MCF 10A (cell line): ENCODE data around the gene NRL. TPM values are rescaled to one million over a fixed set of nuclear protein-coding genes. Genes with fewer than 3 reads are reported as not detected.

Experiments
- BruUV-seq: library from RNA; stranded (reverse); fragments of 400-500 nt; replicated peaks from 2 replicates; lab custom pipeline; 2021; lab: Mats Ljungman, UMichigan
- CTCF ChIA-PET: fragments of 300-600 bp; sonication (Branson Sonifier 250); formaldehyde crosslinking; extraction: SDS; loops from one replicate; lab custom pipeline; 2021; ENCODE audit warnings: antibody characterized with exemption, inconsistent platforms; lab: Yijun Ruan, JAX
- POLR2A ChIA-PET: fragments of 300-600, 350-650 bp; sonication (Branson Sonifier 250); formaldehyde crosslinking; extraction: SDS; loops from one replicate; lab custom pipeline; 2020; ENCODE audit warnings: antibody characterized with exemption, inconsistent platforms; lab: Yijun Ruan, JAX
- DNase-seq: peaks from one replicate; pipeline ENCODE4 v3.0.0-alpha.2; 2018; ENCODE audit not compliant: unreplicated experiment
- H3K27ac Mint-ChIP-seq: one replicate; pipeline ENCODE4 v1.8.0; 2022; ENCODE audit warnings: mild to moderate bottlenecking, low read depth, mixed read lengths; ENCODE audit not compliant: unreplicated experiment
- H3K27me3 Mint-ChIP-seq: one replicate; pipeline ENCODE4 v1.8.0; 2022; ENCODE audit warnings: mixed read lengths; ENCODE audit not compliant: insufficient read depth, unreplicated experiment
- H3K36me3 Mint-ChIP-seq: one replicate; pipeline ENCODE4 v1.8.0; 2022; ENCODE audit warnings: mild to moderate bottlenecking, moderate library complexity, mixed read lengths; ENCODE audit not compliant: insufficient read depth, unreplicated experiment
- H3K4me1 Mint-ChIP-seq: one replicate; pipeline ENCODE4 v1.8.0; 2022; ENCODE audit warnings: mixed read lengths; ENCODE audit not compliant: insufficient read depth, unreplicated experiment
- H3K4me3 Mint-ChIP-seq: one replicate; pipeline ENCODE4 v1.8.0; 2022; ENCODE audit warnings: mild to moderate bottlenecking, moderate library complexity, mixed read lengths; ENCODE audit not compliant: unreplicated experiment
- H3K9me3 Mint-ChIP-seq: one replicate; pipeline ENCODE4 v1.8.0; 2022; ENCODE audit warnings: mixed read lengths; ENCODE audit not compliant: unreplicated experiment
- intact Hi-C: fragments of 100-400 bp; cut with micrococcal nuclease; formaldehyde crosslinking; loops from 2 replicates; pipeline ENCODE4 v1.14.1; 2022
- total RNA-seq: library from RNA; stranded (reverse); gene quantifications from 2 replicates; pipeline ENCODE4 v1.2.3, GENCODE V29; 2022
- TF ChIP-seq, protein P1 (sequence below): fragments of 200-600 bp; IDR thresholded peaks from one replicate; pipeline ENCODE4 v1.8.0; 2022; ENCODE audit warnings: antibody characterized with exemption, mild to moderate bottlenecking; ENCODE audit not compliant: unreplicated experiment

The NRL gene
- total RNA-seq, 1 experiment from 2014 or later: 2.1 TPM

DNA sequence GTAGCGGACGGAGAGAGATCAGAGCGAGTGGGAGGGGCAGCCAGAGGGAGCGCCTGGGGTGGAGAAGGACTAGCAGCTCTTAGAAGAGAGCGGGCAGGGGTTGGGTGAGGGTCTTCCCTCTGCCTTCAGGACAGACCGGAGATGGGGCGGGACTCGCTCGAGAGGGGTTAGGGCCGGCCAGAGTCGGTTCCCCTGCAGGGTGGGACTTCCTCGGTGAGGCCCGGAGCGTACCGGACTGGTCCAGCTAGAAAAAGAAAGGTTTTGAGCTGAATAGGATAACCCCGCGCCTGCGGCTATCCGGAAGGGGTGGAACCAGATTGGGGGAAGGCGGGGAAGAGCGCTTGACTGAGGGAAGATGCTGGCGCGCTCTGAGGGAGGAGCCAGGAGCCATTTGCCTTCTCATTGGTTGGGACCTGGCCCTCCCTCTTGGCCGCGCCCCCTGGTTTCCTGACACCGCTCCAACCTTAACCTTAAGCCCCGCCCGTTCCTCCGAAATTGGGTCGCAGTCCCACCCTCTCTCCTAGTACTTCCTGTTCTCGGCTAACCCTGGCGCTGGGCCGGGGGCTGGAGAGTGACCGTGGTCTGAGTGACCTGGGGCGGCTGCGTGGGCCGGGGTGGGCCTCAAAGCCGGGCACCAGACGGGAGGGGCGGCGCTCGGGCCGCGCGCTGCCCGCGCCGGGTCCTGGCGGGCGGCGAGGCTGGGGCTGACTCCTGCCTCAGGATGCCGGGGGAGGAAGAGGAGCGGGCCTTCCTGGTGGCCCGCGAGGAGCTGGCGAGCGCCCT, 32.4 kb upstream of the NRL start, which contains the start of gene RNF31:
RNF31 (plus strand) TSS at position 521 of the 783 bp plus-strand sequence; CDS start at position 722, 201 bp downstream.
- peak within 1 kb of the TSS; percentile 98 for H3K4me3 Mint-ChIP-seq
- ChIA-PET CTCF (interaction anchor here (0.6 to 10.3 kb wide), 9 partner anchors 10 to 1083 kb away, joined by 3 to 141 read pairs (median 4); partner anchors contain the start of genes DCAF11, IRF9 and NRL), POLR2A (interaction anchor here (0.6 to 5.7 kb wide), 22 partner anchors 9 to 1053 kb away, joined by 3 to 114 read pairs (median 8); partner anchors contain the start of genes ACIN1, BCL2L2, CHMP4A and DCAF11)
- H3K4me1 Mint-ChIP-seq: peaks cover under 1% of the 10 kb centered on the region
- intact Hi-C loops: loop anchor here (2.0 kb wide), 4 partner anchors 14 to 132 kb away; partner anchors contain the start of genes DCAF11, IRF9, NRL and PCK2
- peaks cover 41% of the 10 kb centered on the region for H3K36me3 Mint-ChIP-seq
- H3K27ac Mint-ChIP-seq: peak within 1 kb of the TSS; percentile 61
- no TSS peak for BruUV-seq
- H3K9me3 Mint-ChIP-seq: no peaks in the 10 kb centered on the region
- peak; percentile 99 for DNase-seq
- TF ChIP-seq, protein P1, sequence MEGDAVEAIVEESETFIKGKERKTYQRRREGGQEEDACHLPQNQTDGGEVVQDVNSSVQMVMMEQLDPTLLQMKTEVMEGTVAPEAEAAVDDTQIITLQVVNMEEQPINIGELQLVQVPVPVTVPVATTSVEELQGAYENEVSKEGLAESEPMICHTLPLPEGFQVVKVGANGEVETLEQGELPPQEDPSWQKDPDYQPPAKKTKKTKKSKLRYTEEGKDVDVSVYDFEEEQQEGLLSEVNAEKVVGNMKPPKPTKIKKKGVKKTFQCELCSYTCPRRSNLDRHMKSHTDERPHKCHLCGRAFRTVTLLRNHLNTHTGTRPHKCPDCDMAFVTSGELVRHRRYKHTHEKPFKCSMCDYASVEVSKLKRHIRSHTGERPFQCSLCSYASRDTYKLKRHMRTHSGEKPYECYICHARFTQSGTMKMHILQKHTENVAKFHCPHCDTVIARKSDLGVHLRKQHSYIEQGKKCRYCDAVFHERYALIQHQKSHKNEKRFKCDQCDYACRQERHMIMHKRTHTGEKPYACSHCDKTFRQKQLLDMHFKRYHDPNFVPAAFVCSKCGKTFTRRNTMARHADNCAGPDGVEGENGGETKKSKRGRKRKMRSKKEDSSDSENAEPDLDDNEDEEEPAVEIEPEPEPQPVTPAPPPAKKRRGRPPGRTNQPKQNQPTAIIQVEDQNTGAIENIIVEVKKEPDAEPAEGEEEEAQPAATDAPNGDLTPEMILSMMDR: no peak
- no peaks in the 10 kb centered on the region for H3K27me3 Mint-ChIP-seq

DNA sequence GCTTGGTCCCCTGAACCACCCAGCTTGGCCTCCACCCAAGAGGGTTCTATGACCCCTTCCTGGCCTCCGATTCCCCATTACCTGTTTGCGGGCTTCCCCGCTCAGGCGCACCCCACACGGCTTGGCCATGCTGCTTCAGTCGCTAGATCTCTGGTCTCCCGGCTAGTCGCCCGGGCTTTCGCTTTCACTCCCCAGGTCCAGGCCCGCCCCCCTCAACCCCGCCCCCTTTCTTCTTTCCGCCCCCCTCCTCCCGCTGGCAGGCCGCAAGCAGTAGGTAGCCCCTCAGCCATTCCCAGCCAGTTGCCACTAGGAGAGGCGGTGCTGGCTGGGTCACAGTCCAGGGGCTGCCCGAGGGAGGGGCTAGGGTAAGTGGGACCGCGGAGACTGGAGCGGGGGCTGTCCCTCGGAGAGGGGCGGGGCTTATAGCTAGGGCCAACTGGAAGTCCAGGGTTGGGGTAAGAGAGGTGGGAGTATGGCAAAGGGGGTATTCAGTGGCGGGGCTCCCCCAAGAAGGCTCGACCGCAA, 31.8 kb upstream of the NRL start, which contains the start of gene PSME2:
PSME2 (minus strand) TSS at position 158 of the 525 bp plus-strand sequence; CDS start at position 129, 29 bp downstream.
- peaks cover 5% of the 10 kb centered on the region for H3K4me1 Mint-ChIP-seq
- no TSS peak for BruUV-seq
- peak within 1 kb of the TSS; percentile 98 for H3K4me3 Mint-ChIP-seq
- no peaks in the 10 kb centered on the region for H3K9me3 Mint-ChIP-seq
- intact Hi-C loops: loop anchor here (2.0 kb wide), 4 partner anchors 14 to 132 kb away; partner anchors contain the start of genes DCAF11, IRF9, NRL and PCK2
- H3K27me3 Mint-ChIP-seq: no peaks in the 10 kb centered on the region
- TF ChIP-seq, protein P1: no peak
- ChIA-PET POLR2A (interaction anchor here (0.5 to 5.7 kb wide), 26 partner anchors 9 to 1052 kb away, joined by 3 to 114 read pairs (median 4); partner anchors contain the start of genes ACIN1, BCL2L2, CHMP4A and DCAF11), CTCF (interaction anchor here (0.5 to 10.3 kb wide), 12 partner anchors 9 to 1083 kb away, joined by 3 to 141 read pairs (median 4); partner anchors contain the start of genes DCAF11, IRF9, NRL and PCK2)
- peak within 1 kb of the TSS; percentile 61 for H3K27ac Mint-ChIP-seq
- H3K36me3 Mint-ChIP-seq: peaks cover 34% of the 10 kb centered on the region
- DNase-seq: peak; percentile 98

DNA sequence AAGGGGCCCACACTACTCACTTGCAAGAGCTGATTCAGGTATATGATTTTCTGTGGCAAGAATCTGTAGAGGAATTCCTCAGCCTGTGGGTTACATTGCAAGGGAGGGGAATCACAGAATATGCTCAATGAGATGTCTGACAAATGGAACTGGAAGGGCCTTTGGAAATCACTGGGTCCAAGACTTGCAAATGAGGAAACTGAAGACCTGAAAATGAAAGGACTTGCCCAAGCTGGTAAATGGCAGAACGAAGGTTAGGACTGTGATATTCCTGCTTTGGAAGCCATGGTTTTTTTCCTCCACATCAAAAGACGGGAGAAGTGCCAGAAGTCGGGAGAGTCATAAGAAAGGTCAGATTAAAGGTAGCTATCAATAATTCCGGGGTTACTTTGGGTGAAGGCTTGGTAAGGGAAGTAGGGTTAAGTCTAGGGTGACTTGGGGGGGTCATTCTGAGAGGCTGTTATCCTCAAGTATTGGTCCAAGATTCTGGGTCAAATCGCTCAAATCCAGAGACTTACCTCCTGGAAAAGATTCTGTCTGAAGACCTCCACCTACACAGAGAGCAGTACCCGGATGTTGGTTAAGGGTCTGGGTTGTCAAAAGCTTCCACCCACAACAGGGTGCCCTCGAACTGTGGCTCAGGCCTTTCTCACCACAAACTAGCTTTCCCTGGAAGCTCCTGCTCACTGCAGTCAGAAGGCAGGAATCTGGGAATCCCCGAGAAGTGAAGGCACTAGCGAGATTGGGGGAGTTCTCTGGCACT, 31.1 kb upstream of the NRL start:
- H3K9me3 Mint-ChIP-seq: no peaks in the 10 kb centered on the region
- peaks cover 5% of the 10 kb centered on the region for H3K4me1 Mint-ChIP-seq
- peak overlapping the region; percentile 98 for H3K4me3 Mint-ChIP-seq
- intact Hi-C loops: loop anchor here (2.0 kb wide), 4 partner anchors 15 to 131 kb away; partner anchors contain the start of genes DCAF11, IRF9, NRL and PCK2
- TF ChIP-seq, protein P1: no peak
- H3K27ac Mint-ChIP-seq: peak overlapping the region; percentile 61
- POLR2A ChIA-PET: interaction anchor here (0.5 to 5.7 kb wide), 23 partner anchors 9 to 1004 kb away, joined by 3 to 114 read pairs (median 4); partner anchors contain the start of genes CHMP4A, DCAF11, GMPR2 and IPO4
- CTCF ChIA-PET: interaction anchor here (0.5 to 10.3 kb wide), 11 partner anchors 10 to 584 kb away, joined by 3 to 141 read pairs (median 4); partner anchors contain the start of genes CARMIL3, DCAF11, IRF9 and NRL
- no TSS peak for BruUV-seq
- DNase-seq: no peak
- peaks cover 32% of the 10 kb centered on the region for H3K36me3 Mint-ChIP-seq
- no peaks in the 10 kb centered on the region for H3K27me3 Mint-ChIP-seq
